Fibroblast of skin of right biceps (primary cell): ENCODE results near the gene SDHAF3.
"Not testable (repeated sequence)": the region's sequence is repeated elsewhere in the genome, so short reads cannot be mapped to it uniquely, and the experiment has no call there.

Experiments used
- DNase-seq: peaks from one replicate; pipeline ENCODE4 v3.0.0-alpha.2; 2013

SDHAF3 gene

GRCh38 chr7:97117372-97118188 is at the start of gene SDHAF3:
SDHAF3 (plus strand) TSS chr7:97117698; CDS start chr7:97117724, 26 bp downstream.
- peak; percentile 98 for DNase-seq

GRCh38 chr7:97072025-97072424 is 45.5 kb upstream of the SDHAF3 start:
- not testable (repeated sequence) for DNase-seq

- no peak for DNase-seq
These were observed 41.6 kb upstream of the SDHAF3 start for GRCh38 chr7:97075928-97076327.

GRCh38 chr7:97078023-97078969 is 39.2 kb upstream of the SDHAF3 start:
- no peak for DNase-seq

GRCh38 chr7:97079300-97079699 is 38.2 kb upstream of the SDHAF3 start:
- DNase-seq: no peak

- DNase-seq: no peak
These were observed 35.8 kb upstream of the SDHAF3 start for GRCh38 chr7:97081521-97082300.

- DNase-seq: no peak
These were observed 29.1 kb upstream of the SDHAF3 start for GRCh38 chr7:97088364-97088763.

GRCh38 chr7:97089771-97090170 is 27.7 kb upstream of the SDHAF3 start:
- no peak for DNase-seq

- DNase-seq: no peak
These were observed 26.6 kb upstream of the SDHAF3 start for GRCh38 chr7:97090761-97091353.

GRCh38 chr7:97094284-97094930 is 23.1 kb upstream of the SDHAF3 start:
- DNase-seq: no peak

GRCh38 chr7:97096037-97096436 is 21.5 kb upstream of the SDHAF3 start:
- no peak for DNase-seq

- DNase-seq: no peak
These were observed 20.8 kb upstream of the SDHAF3 start for GRCh38 chr7:97096661-97097060.

- peak; percentile 45 for DNase-seq
These were observed 12.7 kb upstream of the SDHAF3 start for GRCh38 chr7:97104719-97105238.

GRCh38 chr7:97107192-97107800 is 10.2 kb upstream of the SDHAF3 start:
- no peak for DNase-seq

- DNase-seq: peak; percentile 6
These were observed 1.2 kb upstream of the SDHAF3 start for GRCh38 chr7:97116308-97116707.

GRCh38 chr7:97117035-97117371 is 495 bp upstream of the SDHAF3 start:
- DNase-seq: no peak

- no peak for DNase-seq
These were observed 914 bp downstream of the SDHAF3 start for GRCh38 chr7:97118306-97118917.

GRCh38 chr7:97119747-97120146 is 2.2 kb downstream of the SDHAF3 start:
- no peak for DNase-seq

GRCh38 chr7:97120713-97121457 is 3.4 kb downstream of the SDHAF3 start:
- DNase-seq: no peak

GRCh38 chr7:97123115-97123514 is 5.6 kb downstream of the SDHAF3 start:
- not testable (repeated sequence) for DNase-seq
